Astrocyte (in vitro differentiated cells and primary cell): ENCODE results near the gene MRPS23. TPM values are rescaled to one million over a fixed set of nuclear protein-coding genes. Genes with fewer than 3 reads are reported as not detected.

Experiments
- DNase-seq: peaks from one replicate; pipeline ENCODE4 v3.0.0-alpha.2; 2010; ENCODE audit warnings: low read depth
- FAIRE-seq: peaks from 2 replicates; lab custom pipeline; 2011; peaks lifted over from hg19 to GRCh38; lab: Jason Lieb, UNC
- H2AFZ ChIP-seq: 2 replicates; pipeline ENCODE4 v1.6.0; 2012; ENCODE audit warnings: low read depth, low read length, inconsistent platforms
- H3K27ac ChIP-seq: 2 replicates; pipeline ENCODE4 v1.5.1; 2011; ENCODE audit warnings: low read depth, low read length, inconsistent platforms
- H3K27me3 ChIP-seq: 2 replicates; pipeline ENCODE4 v1.6.0; 2011; ENCODE audit warnings: low read length, inconsistent platforms; ENCODE audit not compliant: insufficient read depth
- H3K36me3 ChIP-seq: 2 replicates; pipeline ENCODE4 v1.5.1; 2011; ENCODE audit warnings: low read length, inconsistent platforms; ENCODE audit not compliant: insufficient read depth
- H3K4me1 ChIP-seq: 2 replicates; pipeline ENCODE4 v1.5.1; 2011; ENCODE audit warnings: low read length, inconsistent platforms; ENCODE audit not compliant: insufficient read depth
- H3K4me2 ChIP-seq: 2 replicates; pipeline ENCODE4 v1.6.0; 2012; ENCODE audit warnings: low read length, inconsistent platforms
- H3K4me3 ChIP-seq: 2 replicates; pipeline ENCODE4 v1.5.1; 2011; ENCODE audit warnings: low read depth, mild to moderate bottlenecking, low read length, inconsistent platforms; ENCODE audit not compliant: insufficient read depth
- H3K79me2 ChIP-seq: 2 replicates; pipeline ENCODE4 v1.6.0; 2012; ENCODE audit warnings: mild to moderate bottlenecking, low read length, inconsistent platforms; ENCODE audit not compliant: insufficient read depth
- H3K9ac ChIP-seq: 2 replicates; pipeline ENCODE4 v1.6.0; 2012; ENCODE audit warnings: mild to moderate bottlenecking, low read length, inconsistent platforms
- H3K9me3 ChIP-seq: 2 replicates; pipeline ENCODE4 v1.5.1; 2012; ENCODE audit warnings: low read depth, mild to moderate bottlenecking, low read length, inconsistent platforms; ENCODE audit not compliant: insufficient read depth
- H4K20me1 ChIP-seq: 2 replicates; pipeline ENCODE4 v1.6.0; 2012; ENCODE audit warnings: low read length, inconsistent platforms; ENCODE audit not compliant: insufficient read depth
- H3K27ac Mint-ChIP-seq: one replicate; pipeline ENCODE4 v1.8.0; 2021; ENCODE audit warnings: mild to moderate bottlenecking, mixed read lengths; ENCODE audit not compliant: unreplicated experiment
- H3K27me3 Mint-ChIP-seq: one replicate; pipeline ENCODE4 v1.8.0; 2021; ENCODE audit warnings: low read depth, mixed read lengths; ENCODE audit not compliant: unreplicated experiment
- H3K36me3 Mint-ChIP-seq: one replicate; pipeline ENCODE4 v1.8.0; 2021; ENCODE audit warnings: low read depth, mixed read lengths; ENCODE audit not compliant: unreplicated experiment
- H3K4me1 Mint-ChIP-seq: one replicate; pipeline ENCODE4 v1.8.0; 2021; ENCODE audit warnings: low read depth, mixed read lengths; ENCODE audit not compliant: unreplicated experiment
- H3K4me3 Mint-ChIP-seq: one replicate; pipeline ENCODE4 v1.8.0; 2021; ENCODE audit warnings: mild to moderate bottlenecking, moderate library complexity, mixed read lengths; ENCODE audit not compliant: unreplicated experiment
- H3K9me3 Mint-ChIP-seq: one replicate; pipeline ENCODE4 v1.8.0; 2021; ENCODE audit warnings: mild to moderate bottlenecking, mixed read lengths; ENCODE audit not compliant: unreplicated experiment
- CTCF ChIP-seq: IDR thresholded peaks from 2 replicates; pipeline ENCODE4 v1.5.1; 2011; ENCODE audit warnings: low read depth, mild to moderate bottlenecking, inconsistent platforms, low read length, moderate library complexity; ENCODE audit not compliant: insufficient read depth
- EZH2 ChIP-seq: IDR thresholded peaks from 2 replicates; pipeline ENCODE4 v1.6.1; 2012; ENCODE audit warnings: mild to moderate bottlenecking, low read length, inconsistent platforms; ENCODE audit not compliant: insufficient read depth
- total RNA-seq: library from RNA; stranded (reverse); gene quantifications from 2 replicates; pipeline ENCODE4 v1.2.1, GENCODE V29; 2021

MRPS23 gene
- total RNA-seq, 1 donor from 2014 or later, result 61.3 TPM

DNA sequence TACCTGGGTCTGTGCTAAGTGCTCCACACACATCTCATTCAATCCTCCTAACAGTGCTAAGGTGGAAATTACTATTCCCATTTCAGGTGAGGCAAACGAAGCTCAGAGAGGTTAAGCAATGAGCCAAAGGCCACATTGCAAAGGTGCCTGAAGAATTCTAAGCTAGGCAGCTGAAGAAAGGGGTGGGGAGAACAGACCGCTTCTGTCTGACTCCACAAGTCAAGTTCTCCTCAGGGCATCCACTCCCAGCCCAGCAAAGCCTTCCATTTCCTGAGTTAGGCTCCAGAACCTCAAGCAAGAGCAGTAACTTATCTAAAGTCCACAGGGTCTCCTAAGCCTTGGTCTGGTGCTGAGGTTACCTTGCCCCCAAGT, 27.0 kb upstream of the MRPS23 start:
- Histone ChIP-seq H4K20me1 (no peaks in the 10 kb centered on the region), H3K36me3 (no peaks in the 10 kb centered on the region), H3K9ac (peak overlapping the region; percentile 44), H2AFZ (no peak overlapping the region), H3K27me3 (no peaks in the 10 kb centered on the region), H3K4me1 (peaks cover 75% of the 10 kb centered on the region), H3K27ac (no peak overlapping the region), H3K79me2 (peaks cover 3% of the 10 kb centered on the region), H3K9me3 (no peaks in the 10 kb centered on the region), H3K4me3 (no peak overlapping the region), H3K4me2 (no peak overlapping the region)
- Mint-ChIP-seq H3K27me3 (no peaks in the 10 kb centered on the region), H3K4me1 (peaks cover 77% of the 10 kb centered on the region), H3K4me3 (no peak overlapping the region), H3K27ac (peak overlapping the region; percentile 93), H3K36me3 (peaks cover 9% of the 10 kb centered on the region), H3K9me3 (no peaks in the 10 kb centered on the region)
- DNase-seq (no peak), FAIRE-seq (no peak)
- no peak for TF ChIP-seq EZH2
- no peak for TF ChIP-seq CTCF

- peak overlapping the region; percentile 35 for H3K27ac ChIP-seq
- no peak overlapping the region for H2AFZ ChIP-seq
- H3K79me2 ChIP-seq, result peaks cover 3% of the 10 kb centered on the region
- no peaks in the 10 kb centered on the region for H3K9me3 ChIP-seq
- peak overlapping the region; percentile 88 for H3K4me2 ChIP-seq
- TF ChIP-seq EZH2 (no peak), CTCF (no peak)
- H3K4me3 ChIP-seq, result no peak overlapping the region
- peaks cover 9% of the 10 kb centered on the region for H3K36me3 Mint-ChIP-seq
- H3K27me3 Mint-ChIP-seq, result no peaks in the 10 kb centered on the region
- peaks cover under 1% of the 10 kb centered on the region for H3K36me3 ChIP-seq
- no peak for DNase-seq
- H3K27me3 ChIP-seq, result no peaks in the 10 kb centered on the region
- FAIRE-seq, result no peak
- no peaks in the 10 kb centered on the region for H3K9me3 Mint-ChIP-seq
- H3K4me1 Mint-ChIP-seq, result peaks cover 76% of the 10 kb centered on the region
- H3K4me3 Mint-ChIP-seq, result no peak overlapping the region
- peak overlapping the region; percentile 44 for H3K9ac ChIP-seq
- peak overlapping the region; percentile 93 for H3K27ac Mint-ChIP-seq
- no peaks in the 10 kb centered on the region for H4K20me1 ChIP-seq
- H3K4me1 ChIP-seq, result peaks cover 69% of the 10 kb centered on the region
Measured at GRCh38 chr17:57876023-57876865, 26.4 kb upstream of the MRPS23 start.
